AG09319 (cell line): ENCODE data around the gene RAI1.

Experiments used
- DNase-seq: peaks from one replicate; pipeline ENCODE4 v3.0.0-alpha.2; 2010; ENCODE audit warnings: low read depth; ENCODE audit errors: extremely low read depth
- CTCF ChIP-seq: IDR thresholded peaks from 2 replicates; pipeline ENCODE4 v1.5.1; 2011; ENCODE audit warnings: low read depth, mild to moderate bottlenecking, inconsistent platforms, low read length, moderate library complexity

Gene RAI1

GRCh38 chr17:17667947-17668346 is 13.3 kb upstream of the RAI1 start:
- TF ChIP-seq CTCF = no peak
- DNase-seq = no peak

GRCh38 chr17:17668358-17668757 is 12.9 kb upstream of the RAI1 start:
- no peak for DNase-seq

GRCh38 chr17:17668775-17669579 is 12.3 kb upstream of the RAI1 start:
- DNase-seq = no peak
- TF ChIP-seq CTCF = no peak

More at GRCh38 chr17:17668358-17668757, 12.9 kb upstream of the RAI1 start:
- no peak for TF ChIP-seq CTCF

- no peak for DNase-seq
- no peak for TF ChIP-seq CTCF
These were observed 11.6 kb upstream of the RAI1 start for GRCh38 chr17:17669580-17670235.

GRCh38 chr17:17670701-17671305 is 10.5 kb upstream of the RAI1 start:
- TF ChIP-seq CTCF = no peak
- DNase-seq = no peak

- no peak for DNase-seq
These were observed 9.7 kb upstream of the RAI1 start for GRCh38 chr17:17671369-17672129.

More at GRCh38 chr17:17671369-17672129, 9.7 kb upstream of the RAI1 start:
- TF ChIP-seq CTCF = no peak
